ENCODE results near the gene TMEM192.
A peak's percentile ranks its signal among the peaks of the same experiment; 100 is the strongest.

The TMEM192 gene

DNA sequence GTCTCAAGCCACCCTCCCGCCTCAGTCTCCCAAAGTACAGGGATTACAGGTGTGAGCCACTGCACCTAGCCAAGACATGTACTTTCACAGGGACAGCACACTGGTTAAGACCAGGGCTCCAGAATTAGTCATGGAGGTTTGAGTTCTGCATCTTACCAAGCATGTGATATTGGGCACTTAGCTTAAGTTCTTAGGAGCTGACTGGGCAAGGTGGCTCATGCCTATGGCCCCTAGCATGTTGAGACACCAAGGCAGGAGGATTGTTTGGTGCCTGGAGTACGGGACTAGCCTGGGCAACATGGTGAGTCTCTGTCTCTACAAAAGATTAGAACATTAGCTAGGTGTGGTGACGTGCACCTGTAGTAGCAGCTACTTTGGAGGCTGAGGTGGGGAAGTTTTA lies 2.6 kb upstream of the TMEM192 start:
- no peaks in the 10 kb centered on the region for H3K9me3 ChIP-seq (ENCODE audit: insufficient read depth, low read length)
- H3K4me2 ChIP-seq (ENCODE audit: low read length) = no peak overlapping the region
- TF ChIP-seq, protein P1, sequence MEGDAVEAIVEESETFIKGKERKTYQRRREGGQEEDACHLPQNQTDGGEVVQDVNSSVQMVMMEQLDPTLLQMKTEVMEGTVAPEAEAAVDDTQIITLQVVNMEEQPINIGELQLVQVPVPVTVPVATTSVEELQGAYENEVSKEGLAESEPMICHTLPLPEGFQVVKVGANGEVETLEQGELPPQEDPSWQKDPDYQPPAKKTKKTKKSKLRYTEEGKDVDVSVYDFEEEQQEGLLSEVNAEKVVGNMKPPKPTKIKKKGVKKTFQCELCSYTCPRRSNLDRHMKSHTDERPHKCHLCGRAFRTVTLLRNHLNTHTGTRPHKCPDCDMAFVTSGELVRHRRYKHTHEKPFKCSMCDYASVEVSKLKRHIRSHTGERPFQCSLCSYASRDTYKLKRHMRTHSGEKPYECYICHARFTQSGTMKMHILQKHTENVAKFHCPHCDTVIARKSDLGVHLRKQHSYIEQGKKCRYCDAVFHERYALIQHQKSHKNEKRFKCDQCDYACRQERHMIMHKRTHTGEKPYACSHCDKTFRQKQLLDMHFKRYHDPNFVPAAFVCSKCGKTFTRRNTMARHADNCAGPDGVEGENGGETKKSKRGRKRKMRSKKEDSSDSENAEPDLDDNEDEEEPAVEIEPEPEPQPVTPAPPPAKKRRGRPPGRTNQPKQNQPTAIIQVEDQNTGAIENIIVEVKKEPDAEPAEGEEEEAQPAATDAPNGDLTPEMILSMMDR (IDR thresholded peaks at IDR 0.05; ENCODE audit: low read depth, low read length) = no peak
- no peak for TF ChIP-seq EZH2phosphoT487 (IDR thresholded peaks at IDR 0.05; ENCODE audit: low read depth)
- H3K27ac ChIP-seq (ENCODE audit: low read length) = no peak overlapping the region
- no peak overlapping the region for H3K4me3 ChIP-seq (ENCODE audit: low read length)
- H3K9ac ChIP-seq (ENCODE audit: low read length) = no peak overlapping the region
- H4K20me1 ChIP-seq (ENCODE audit: insufficient read depth, low read length) = no peaks in the 10 kb centered on the region
- peaks cover 8% of the 10 kb centered on the region for H3K27me3 ChIP-seq (ENCODE audit: low read depth, low read length)
- H3K79me2 ChIP-seq (ENCODE audit: low read length) = peaks cover 18% of the 10 kb centered on the region
- no peak overlapping the region for H2AFZ ChIP-seq (ENCODE audit: low read depth, low read length)
- H3K4me1 ChIP-seq (ENCODE audit: low read length) = peaks cover 36% of the 10 kb centered on the region
- H3K36me3 ChIP-seq (replicated peaks; ENCODE audit: low read depth, low read length) = no peaks in the 10 kb centered on the region

DNA sequence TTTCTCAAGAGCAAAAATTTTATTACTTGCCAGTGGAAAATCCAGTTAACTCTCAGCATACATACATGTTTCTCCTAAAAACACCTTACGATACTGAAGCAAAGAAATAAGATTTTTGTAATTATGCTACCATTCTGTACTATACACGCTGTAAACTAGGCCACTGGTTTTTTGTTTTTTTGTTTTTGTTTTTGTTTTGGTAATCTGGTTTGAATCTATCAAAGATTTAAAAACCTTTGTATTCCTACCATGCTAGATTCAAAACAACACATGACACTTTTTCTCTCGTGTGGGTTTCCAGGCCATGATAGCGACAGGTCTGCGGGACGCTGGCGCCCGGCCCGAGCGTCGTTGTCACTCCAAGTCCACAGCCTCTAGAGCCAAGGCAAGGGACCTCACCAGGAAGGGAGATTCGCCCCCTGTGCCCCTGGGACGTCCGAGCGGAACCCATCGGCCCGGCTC lies 723 bp downstream of the TMEM192 start:
- H3K36me3 ChIP-seq (replicated peaks; ENCODE audit: low read depth, low read length) = peaks cover 5% of the 10 kb centered on the region
- H4K20me1 ChIP-seq (ENCODE audit: insufficient read depth, low read length) = no peaks in the 10 kb centered on the region
- peak overlapping the region; percentile 71 for H3K9ac ChIP-seq (ENCODE audit: low read length)
- H3K4me1 ChIP-seq (ENCODE audit: low read length) = peaks cover 15% of the 10 kb centered on the region
- peaks cover 8% of the 10 kb centered on the region for H3K27me3 ChIP-seq (ENCODE audit: low read depth, low read length)
- H3K4me2 ChIP-seq (ENCODE audit: low read length) = peak overlapping the region; percentile 91
- H3K27ac ChIP-seq (ENCODE audit: low read length) = peak overlapping the region; percentile 39
- H3K4me3 ChIP-seq (ENCODE audit: low read length) = peak overlapping the region; percentile 83
- peak overlapping the region; percentile 86 for H2AFZ ChIP-seq (ENCODE audit: low read depth, low read length)
- H3K9me3 ChIP-seq (ENCODE audit: insufficient read depth, low read length) = no peaks in the 10 kb centered on the region
- TF ChIP-seq EZH2phosphoT487 (IDR thresholded peaks at IDR 0.05; ENCODE audit: low read depth) = no peak
- TF ChIP-seq, protein P1 (IDR thresholded peaks at IDR 0.05; ENCODE audit: low read depth, low read length) = no peak
- H3K79me2 ChIP-seq (ENCODE audit: low read length) = peaks cover 29% of the 10 kb centered on the region

DNA sequence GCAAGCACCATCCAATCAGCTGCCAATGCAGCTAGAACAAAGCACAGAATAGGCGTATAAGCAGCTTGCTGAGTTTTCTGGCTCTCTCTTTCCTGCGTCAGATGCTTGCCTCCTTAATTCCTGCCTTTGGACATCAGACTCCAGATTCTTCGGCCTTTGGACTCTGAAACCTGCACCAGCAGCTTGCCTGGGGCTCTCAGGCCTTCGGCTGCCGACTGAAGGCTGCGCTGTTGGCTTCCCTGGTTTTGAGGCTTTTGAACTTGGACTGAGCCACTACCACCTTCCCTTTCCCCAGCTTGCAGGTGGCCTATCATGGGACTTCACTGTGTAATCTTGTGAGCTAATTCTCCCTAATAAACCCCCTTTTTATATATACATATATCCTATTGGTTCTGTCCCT lies 6.1 kb downstream of the TMEM192 start:
- H3K9me3 ChIP-seq (ENCODE audit: insufficient read depth, low read length) = no peaks in the 10 kb centered on the region
- H4K20me1 ChIP-seq (ENCODE audit: insufficient read depth, low read length) = no peaks in the 10 kb centered on the region
- no peak for TF ChIP-seq EZH2phosphoT487 (IDR thresholded peaks at IDR 0.05; ENCODE audit: low read depth)
- TF ChIP-seq, protein P1 (IDR thresholded peaks at IDR 0.05; ENCODE audit: low read depth, low read length) = no peak
- H3K79me2 ChIP-seq (ENCODE audit: low read length) = peaks cover 29% of the 10 kb centered on the region
- no peaks in the 10 kb centered on the region for H3K27me3 ChIP-seq (ENCODE audit: low read depth, low read length)
- H3K4me3 ChIP-seq (ENCODE audit: low read length) = no peak overlapping the region
- no peak overlapping the region for H2AFZ ChIP-seq (ENCODE audit: low read depth, low read length)
- H3K9ac ChIP-seq (ENCODE audit: low read length) = no peak overlapping the region
- peaks cover 4% of the 10 kb centered on the region for H3K4me1 ChIP-seq (ENCODE audit: low read length)
- peaks cover 24% of the 10 kb centered on the region for H3K36me3 ChIP-seq (replicated peaks; ENCODE audit: low read depth, low read length)
- no peak overlapping the region for H3K4me2 ChIP-seq (ENCODE audit: low read length)
- no peak overlapping the region for H3K27ac ChIP-seq (ENCODE audit: low read length)

DNA sequence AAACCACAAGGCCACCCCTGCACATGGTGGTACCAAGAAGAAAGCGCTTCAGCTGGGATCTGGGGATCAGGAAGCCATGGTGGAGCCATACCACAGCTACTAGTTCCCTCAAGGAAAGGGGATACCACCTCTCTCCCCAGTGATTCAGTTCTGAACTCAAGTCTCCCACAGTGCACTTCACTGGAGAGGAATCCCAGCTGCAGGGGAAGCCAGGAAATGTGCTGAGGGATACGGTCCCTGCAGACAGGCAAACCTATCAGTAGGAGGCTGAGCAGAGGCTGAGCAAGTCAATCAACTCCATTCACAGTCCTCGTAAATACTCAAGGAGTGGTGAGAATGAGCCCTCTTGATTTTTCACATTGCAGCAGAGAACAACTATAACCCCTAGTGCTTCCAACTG lies 11.0 kb downstream of the TMEM192 start:
- no peaks in the 10 kb centered on the region for H3K27me3 ChIP-seq (ENCODE audit: low read depth, low read length)
- no peak overlapping the region for H3K9ac ChIP-seq (ENCODE audit: low read length)
- H3K79me2 ChIP-seq (ENCODE audit: low read length) = peaks cover 9% of the 10 kb centered on the region
- no peaks in the 10 kb centered on the region for H4K20me1 ChIP-seq (ENCODE audit: insufficient read depth, low read length)
- H3K4me2 ChIP-seq (ENCODE audit: low read length) = no peak overlapping the region
- no peak overlapping the region for H3K27ac ChIP-seq (ENCODE audit: low read length)
- no peak for TF ChIP-seq EZH2phosphoT487 (IDR thresholded peaks at IDR 0.05; ENCODE audit: low read depth)
- TF ChIP-seq, protein P1 (IDR thresholded peaks at IDR 0.05; ENCODE audit: low read depth, low read length) = no peak
- peaks cover 37% of the 10 kb centered on the region for H3K36me3 ChIP-seq (replicated peaks; ENCODE audit: low read depth, low read length)
- no peaks in the 10 kb centered on the region for H3K4me1 ChIP-seq (ENCODE audit: low read length)
- no peak overlapping the region for H2AFZ ChIP-seq (ENCODE audit: low read depth, low read length)
- H3K4me3 ChIP-seq (ENCODE audit: low read length) = no peak overlapping the region
- H3K9me3 ChIP-seq (ENCODE audit: insufficient read depth, low read length) = no peaks in the 10 kb centered on the region

Measured in OCI-LY3 (cell line).